Effector memory CD4-positive, alpha-beta T cell (primary cell): Measurements from ENCODE around the gene ZNF718.
"Not testable (repeated sequence)": the region's sequence is repeated elsewhere in the genome, so short reads cannot be mapped to it uniquely, and the experiment has no call there.

Source experiments
- DNase-seq, 3 donors: peaks; one replicate each; pipeline ENCODE4 v3.0.0-alpha.2; 2020
- H3K27ac ChIP-seq: 2 replicates; pipeline ENCODE4 v1.7.0; 2013; ENCODE audit warnings: mild to moderate bottlenecking, low read length, moderate library complexity; ENCODE audit not compliant: insufficient read depth, poor library complexity, severe bottlenecking
- H3K27me3 ChIP-seq: replicated peaks from 2 replicates; pipeline ENCODE4 v1.7.0; 2013; ENCODE audit warnings: mild to moderate bottlenecking, low read length; ENCODE audit not compliant: insufficient read depth, control insufficient read depth, poor library complexity, severe bottlenecking
- H3K36me3 ChIP-seq: 2 replicates; pipeline ENCODE4 v1.7.0; 2013; ENCODE audit warnings: mild to moderate bottlenecking, low read length, moderate library complexity; ENCODE audit not compliant: control insufficient read depth, insufficient read depth
- H3K4me1 ChIP-seq: 2 replicates; pipeline ENCODE4 v1.7.0; 2013; ENCODE audit warnings: low read length, mild to moderate bottlenecking; ENCODE audit not compliant: control insufficient read depth, insufficient read depth, poor library complexity, severe bottlenecking
- H3K4me3 ChIP-seq: 2 replicates; pipeline ENCODE4 v1.7.0; 2013; ENCODE audit warnings: low read length, low read depth, mild to moderate bottlenecking; ENCODE audit not compliant: insufficient read depth, poor library complexity, severe bottlenecking
- H3K9me3 ChIP-seq: 2 replicates; pipeline ENCODE4 v1.7.0; 2013; ENCODE audit warnings: mild to moderate bottlenecking, low read length, moderate library complexity; ENCODE audit not compliant: control insufficient read depth

Gene ZNF718

GRCh38 chr4:146621-147020 is 22.3 kb downstream of the ZNF718 start:
- Histone ChIP-seq H3K27me3 (no peaks in the 10 kb centered on the region), H3K4me1 (no peaks in the 10 kb centered on the region), H3K27ac (no peak overlapping the region), H3K9me3 (peaks cover 32% of the 10 kb centered on the region), H3K4me3 (no peak overlapping the region), H3K36me3 (peaks cover 35% of the 10 kb centered on the region)
- no peak for DNase-seq

GRCh38 chr4:147233-147632 is 22.9 kb downstream of the ZNF718 start:
- H3K9me3 ChIP-seq: peaks cover 27% of the 10 kb centered on the region
- no peaks in the 10 kb centered on the region for H3K4me1 ChIP-seq
- H3K36me3 ChIP-seq: peaks cover 35% of the 10 kb centered on the region
- H3K27ac ChIP-seq: no peak overlapping the region
- no peak for DNase-seq
- H3K27me3 ChIP-seq: no peaks in the 10 kb centered on the region
- no peak overlapping the region for H3K4me3 ChIP-seq

- Histone ChIP-seq H3K4me1 (no peaks in the 10 kb centered on the region), H3K9me3 (peaks cover 53% of the 10 kb centered on the region), H3K27ac (no peak overlapping the region), H3K4me3 (no peak overlapping the region), H3K36me3 (peaks cover 12% of the 10 kb centered on the region), H3K27me3 (no peaks in the 10 kb centered on the region)
- no peak for DNase-seq
Measured at GRCh38 chr4:161496-162284, 37.4 kb downstream of the ZNF718 start.

- not testable (repeated sequence) for H3K36me3 ChIP-seq, H3K4me3 ChIP-seq, H3K27ac ChIP-seq, DNase-seq, H3K27me3 ChIP-seq, H3K4me1 ChIP-seq
- peaks cover 35% of the 10 kb centered on the region for H3K9me3 ChIP-seq
Measured at GRCh38 chr4:169640-170039, 45.3 kb downstream of the ZNF718 start.

GRCh38 chr4:171318-171717 is 47.0 kb downstream of the ZNF718 start:
- not testable (repeated sequence) for H3K27ac ChIP-seq, H3K4me3 ChIP-seq, H3K36me3 ChIP-seq, H3K4me1 ChIP-seq, H3K27me3 ChIP-seq, DNase-seq
- H3K9me3 ChIP-seq: peaks cover 43% of the 10 kb centered on the region

GRCh38 chr4:173666-174314 is 49.5 kb downstream of the ZNF718 start:
- Histone ChIP-seq H3K9me3 (peaks cover 62% of the 10 kb centered on the region), H3K4me3 (no peak overlapping the region)

GRCh38 chr4:175986-176385 is 51.7 kb downstream of the ZNF718 start:
- Histone ChIP-seq H3K27me3 (no peaks in the 10 kb centered on the region), H3K4me1 (no peaks in the 10 kb centered on the region), H3K36me3 (no peaks in the 10 kb centered on the region), H3K4me3 (no peak overlapping the region), H3K9me3 (peaks cover 73% of the 10 kb centered on the region), H3K27ac (no peak overlapping the region)
- no peak for DNase-seq

More at GRCh38 chr4:173666-174314, 49.5 kb downstream of the ZNF718 start:
- Histone ChIP-seq H3K27ac (no peak overlapping the region), H3K27me3 (no peaks in the 10 kb centered on the region), H3K36me3 (no peaks in the 10 kb centered on the region), H3K4me1 (no peaks in the 10 kb centered on the region)
- no peak for DNase-seq

- H3K27ac ChIP-seq: no peak overlapping the region
- no peak overlapping the region for H3K4me3 ChIP-seq
- H3K36me3 ChIP-seq: no peaks in the 10 kb centered on the region
- no peaks in the 10 kb centered on the region for H3K27me3 ChIP-seq
- no peak for DNase-seq
- peaks cover 64% of the 10 kb centered on the region for H3K9me3 ChIP-seq
- H3K4me1 ChIP-seq: no peaks in the 10 kb centered on the region
Measured at GRCh38 chr4:176995-177394, 52.7 kb downstream of the ZNF718 start.

GRCh38 chr4:182225-182624 is 57.9 kb downstream of the ZNF718 start:
- H3K4me1 ChIP-seq, H3K4me3 ChIP-seq, H3K27me3 ChIP-seq, DNase-seq, H3K27ac ChIP-seq, H3K36me3 ChIP-seq: not testable (repeated sequence)
- peaks cover 56% of the 10 kb centered on the region for H3K9me3 ChIP-seq

- H3K9me3 ChIP-seq: peaks cover 48% of the 10 kb centered on the region
Measured at GRCh38 chr4:188091-188490, 63.8 kb downstream of the ZNF718 start.

More at GRCh38 chr4:188091-188490, 63.8 kb downstream of the ZNF718 start:
- DNase-seq: no peak
- H3K27ac ChIP-seq: no peak overlapping the region
- H3K4me1 ChIP-seq: no peaks in the 10 kb centered on the region
- no peaks in the 10 kb centered on the region for H3K36me3 ChIP-seq
- no peaks in the 10 kb centered on the region for H3K27me3 ChIP-seq
- no peak overlapping the region for H3K4me3 ChIP-seq
